ENCODE results near the gene PRMT5.

Gene PRMT5

GRCh38 chr14:22893706-22894105, 35.5 kb downstream of the PRMT5 start:
- Histone ChIP-seq H2BK5ac (ENCODE audit: low read length) (no peak overlapping the region), H2BK120ac (ENCODE audit: low read depth, low read length) (no peak overlapping the region), H3K4me3 (ENCODE audit: low read length in 2 of 2) (no peak overlapping the region), H4K91ac (ENCODE audit: low read depth, low read length, poor library complexity) (no peak overlapping the region), H2BK12ac (ENCODE audit: low read length) (no peak overlapping the region), H3K18ac (ENCODE audit: low read length) (no peak overlapping the region), H3K27me3 (ENCODE audit: control insufficient read depth in 3 of 3, insufficient read depth in 3 of 3, low read depth in 1 of 3, low read length in 3 of 3) (no peaks in the 10 kb centered on the region), H3K4me1 (ENCODE audit: control insufficient read depth in 2 of 2, insufficient read depth in 1 of 2, low read depth in 1 of 2, low read length in 2 of 2) (no peaks in the 10 kb centered on the region), H3K23ac (ENCODE audit: low read depth, low read length, poor library complexity) (no peak overlapping the region), H3K9me3 (replicated peaks in 1 of 2; ENCODE audit: control insufficient read depth in 2 of 2, insufficient read depth in 1 of 2, low read depth in 1 of 2, low read length in 2 of 2) (no peaks in the 10 kb centered on the region), H3K27ac (replicated peaks; ENCODE audit: low read length) (no peak overlapping the region), H2AFZ (ENCODE audit: low read length) (no peak overlapping the region), H3K14ac (ENCODE audit: low read length) (no peak overlapping the region), H3K79me1 (ENCODE audit: low read depth, low read length) (no peaks in the 10 kb centered on the region), H3K36me3 (replicated peaks in 1 of 2; ENCODE audit: control insufficient read depth in 2 of 2, insufficient read depth in 2 of 2, low read length in 2 of 2) (peaks cover 0 to 10% of the 10 kb centered on the region in 2 donors), H3K9ac (ENCODE audit: low read depth, low read length, poor library complexity) (no peak overlapping the region), H4K8ac (ENCODE audit: low read depth, low read length) (no peak overlapping the region), H3K4ac (ENCODE audit: low read length) (no peak overlapping the region), H2AK5ac (ENCODE audit: low read depth, low read length) (no peak overlapping the region), H3K4me2 (ENCODE audit: insufficient read depth, low read length, poor library complexity, severe bottlenecking) (no peak overlapping the region), H2BK15ac (ENCODE audit: low read length) (no peak overlapping the region)
- WGBS, 2 donors (ENCODE audit: extremely low coverage in 2 of 2, insufficient read length in 2 of 2, insufficient replicate concordance in 1 of 2): no CpG with 5 or more reads among the region's 4 CpGs
- DNase-seq (ENCODE audit: low spot score): no peak

- no peak overlapping the region for H3K9ac ChIP-seq (ENCODE audit: low read depth, low read length, poor library complexity)
- no peak overlapping the region for H2AK5ac ChIP-seq (ENCODE audit: low read depth, low read length)
- H3K4me1 ChIP-seq (ENCODE audit: control insufficient read depth in 2 of 2, insufficient read depth in 1 of 2, low read depth in 1 of 2, low read length in 2 of 2): peaks cover 5% of the 10 kb centered on the region in 2 donors
- H2BK120ac ChIP-seq (ENCODE audit: low read depth, low read length): no peak overlapping the region
- no peaks in the 10 kb centered on the region for H3K27me3 ChIP-seq (ENCODE audit: control insufficient read depth in 3 of 3, insufficient read depth in 3 of 3, low read depth in 1 of 3, low read length in 3 of 3)
- no peak overlapping the region for H2BK15ac ChIP-seq (ENCODE audit: low read length)
- H4K91ac ChIP-seq (ENCODE audit: low read depth, low read length, poor library complexity): no peak overlapping the region
- H3K14ac ChIP-seq (ENCODE audit: low read length): no peak overlapping the region
- no peak overlapping the region for H2BK12ac ChIP-seq (ENCODE audit: low read length)
- peak overlapping the region in 1 of 2 donors; percentile 6 for H3K4me3 ChIP-seq (ENCODE audit: low read length in 2 of 2)
- no peaks in the 10 kb centered on the region for H3K36me3 ChIP-seq (replicated peaks in 1 of 2; ENCODE audit: control insufficient read depth in 2 of 2, insufficient read depth in 2 of 2, low read length in 2 of 2)
- H3K79me1 ChIP-seq (ENCODE audit: low read depth, low read length): peaks cover 2% of the 10 kb centered on the region
- no peak overlapping the region for H3K4ac ChIP-seq (ENCODE audit: low read length)
- H3K27ac ChIP-seq (replicated peaks; ENCODE audit: low read length): no peak overlapping the region
- DNase-seq (ENCODE audit: low spot score): no peak
- no peak overlapping the region for H3K18ac ChIP-seq (ENCODE audit: low read length)
- no CpG with 5 or more reads among the region's 7 CpGs for WGBS, 2 donors (ENCODE audit: extremely low coverage in 2 of 2, insufficient read length in 2 of 2, insufficient replicate concordance in 1 of 2)
- H2AFZ ChIP-seq (ENCODE audit: low read length): no peak overlapping the region
- no peak overlapping the region for H4K8ac ChIP-seq (ENCODE audit: low read depth, low read length)
- H3K23ac ChIP-seq (ENCODE audit: low read depth, low read length, poor library complexity): no peak overlapping the region
- H2BK5ac ChIP-seq (ENCODE audit: low read length): no peak overlapping the region
- no peaks in the 10 kb centered on the region for H3K9me3 ChIP-seq (replicated peaks in 1 of 2; ENCODE audit: control insufficient read depth in 2 of 2, insufficient read depth in 1 of 2, low read depth in 1 of 2, low read length in 2 of 2)
- H3K4me2 ChIP-seq (ENCODE audit: insufficient read depth, low read length, poor library complexity, severe bottlenecking): no peak overlapping the region
These were observed 36.7 kb downstream of the PRMT5 start for GRCh38 chr14:22892488-22892887.

- WGBS, 2 donors (ENCODE audit: extremely low coverage in 2 of 2, insufficient read length in 2 of 2, insufficient replicate concordance in 1 of 2): no CpG with 5 or more reads among the region's 1 CpG
These were observed 38.8 kb downstream of the PRMT5 start for GRCh38 chr14:22890416-22890815.

GRCh38 chr14:22888662-22889061, 40.5 kb downstream of the PRMT5 start:
- no peak overlapping the region for H2AK5ac ChIP-seq (ENCODE audit: low read depth, low read length)
- H3K4ac ChIP-seq (ENCODE audit: low read length): no peak overlapping the region
- no peak for DNase-seq (ENCODE audit: low spot score)
- H3K4me2 ChIP-seq (ENCODE audit: insufficient read depth, low read length, poor library complexity, severe bottlenecking): no peak overlapping the region
- WGBS, 2 donors (ENCODE audit: extremely low coverage in 2 of 2, insufficient read length in 2 of 2, insufficient replicate concordance in 1 of 2): no CpG with 5 or more reads among the region's 4 CpGs
- no peak overlapping the region for H3K4me3 ChIP-seq (ENCODE audit: low read length in 2 of 2)
- H3K14ac ChIP-seq (ENCODE audit: low read length): no peak overlapping the region
- H3K9me3 ChIP-seq (replicated peaks in 1 of 2; ENCODE audit: control insufficient read depth in 2 of 2, insufficient read depth in 1 of 2, low read depth in 1 of 2, low read length in 2 of 2): no peaks in the 10 kb centered on the region
- H4K8ac ChIP-seq (ENCODE audit: low read depth, low read length): no peak overlapping the region
- H3K23ac ChIP-seq (ENCODE audit: low read depth, low read length, poor library complexity): no peak overlapping the region
- H2BK15ac ChIP-seq (ENCODE audit: low read length): no peak overlapping the region
- no peak overlapping the region for H3K27ac ChIP-seq (replicated peaks; ENCODE audit: low read length)
- no peak overlapping the region for H3K9ac ChIP-seq (ENCODE audit: low read depth, low read length, poor library complexity)
- H2AFZ ChIP-seq (ENCODE audit: low read length): no peak overlapping the region
- peaks cover 0 to 6% (median 0%) of the 10 kb centered on the region in 3 experiments for H3K27me3 ChIP-seq (ENCODE audit: control insufficient read depth in 3 of 3, insufficient read depth in 3 of 3, low read depth in 1 of 3, low read length in 3 of 3)
- H2BK120ac ChIP-seq (ENCODE audit: low read depth, low read length): no peak overlapping the region
- no peaks in the 10 kb centered on the region for H3K36me3 ChIP-seq (replicated peaks in 1 of 2; ENCODE audit: control insufficient read depth in 2 of 2, insufficient read depth in 2 of 2, low read length in 2 of 2)
- H4K91ac ChIP-seq (ENCODE audit: low read depth, low read length, poor library complexity): no peak overlapping the region
- no peak overlapping the region for H2BK12ac ChIP-seq (ENCODE audit: low read length)
- H2BK5ac ChIP-seq (ENCODE audit: low read length): no peak overlapping the region
- H3K18ac ChIP-seq (ENCODE audit: low read length): no peak overlapping the region
- peaks cover 2% of the 10 kb centered on the region for H3K79me1 ChIP-seq (ENCODE audit: low read depth, low read length)
- H3K4me1 ChIP-seq (ENCODE audit: control insufficient read depth in 2 of 2, insufficient read depth in 1 of 2, low read depth in 1 of 2, low read length in 2 of 2): peaks cover 19 to 24% of the 10 kb centered on the region in 2 donors

More at GRCh38 chr14:22890416-22890815, 38.8 kb downstream of the PRMT5 start:
- Histone ChIP-seq H3K4ac (ENCODE audit: low read length) (no peak overlapping the region), H2AK5ac (ENCODE audit: low read depth, low read length) (no peak overlapping the region), H4K8ac (ENCODE audit: low read depth, low read length) (no peak overlapping the region), H3K27me3 (ENCODE audit: control insufficient read depth in 3 of 3, insufficient read depth in 3 of 3, low read depth in 1 of 3, low read length in 3 of 3) (peaks cover 0 to 6% (median 0%) of the 10 kb centered on the region in 3 experiments), H4K91ac (ENCODE audit: low read depth, low read length, poor library complexity) (no peak overlapping the region), H2BK15ac (ENCODE audit: low read length) (no peak overlapping the region), H3K79me1 (ENCODE audit: low read depth, low read length) (peaks cover 2% of the 10 kb centered on the region), H2BK5ac (ENCODE audit: low read length) (no peak overlapping the region), H3K9ac (ENCODE audit: low read depth, low read length, poor library complexity) (no peak overlapping the region), H3K4me1 (ENCODE audit: control insufficient read depth in 2 of 2, insufficient read depth in 1 of 2, low read depth in 1 of 2, low read length in 2 of 2) (peaks cover 12% of the 10 kb centered on the region in 2 donors), H3K14ac (ENCODE audit: low read length) (no peak overlapping the region), H3K4me2 (ENCODE audit: insufficient read depth, low read length, poor library complexity, severe bottlenecking) (no peak overlapping the region), H3K27ac (replicated peaks; ENCODE audit: low read length) (no peak overlapping the region), H2BK120ac (ENCODE audit: low read depth, low read length) (no peak overlapping the region), H3K9me3 (replicated peaks in 1 of 2; ENCODE audit: control insufficient read depth in 2 of 2, insufficient read depth in 1 of 2, low read depth in 1 of 2, low read length in 2 of 2) (no peaks in the 10 kb centered on the region), H2BK12ac (ENCODE audit: low read length) (no peak overlapping the region), H2AFZ (ENCODE audit: low read length) (no peak overlapping the region), H3K36me3 (replicated peaks in 1 of 2; ENCODE audit: control insufficient read depth in 2 of 2, insufficient read depth in 2 of 2, low read length in 2 of 2) (no peaks in the 10 kb centered on the region), H3K18ac (ENCODE audit: low read length) (no peak overlapping the region), H3K23ac (ENCODE audit: low read depth, low read length, poor library complexity) (no peak overlapping the region), H3K4me3 (ENCODE audit: low read length in 2 of 2) (no peak overlapping the region)
- DNase-seq (ENCODE audit: low spot score): no peak

Measured in neuronal stem cell (in vitro differentiated cells).